B cell (primary cell): ENCODE data around the gene BANP.
"Not testable (repeated sequence)": the region's sequence is repeated elsewhere in the genome, so short reads cannot be mapped to it uniquely, and the experiment has no call there.

Experiments
- EZH2 ChIP-seq: IDR thresholded peaks from 2 replicates; pipeline ENCODE4 v1.6.1; 2012; ENCODE audit warnings: borderline replicate concordance, low read depth, mild to moderate bottlenecking, moderate library complexity, low read length; ENCODE audit not compliant: insufficient read depth, poor library complexity, severe bottlenecking
- TF ChIP-seq, protein P1 (sequence below): fragments of 200-600 bp; IDR thresholded peaks from one replicate; pipeline ENCODE4 v1.8.0; 2022; ENCODE audit warnings: antibody characterized with exemption, mild to moderate bottlenecking

- TF ChIP-seq, protein P1, sequence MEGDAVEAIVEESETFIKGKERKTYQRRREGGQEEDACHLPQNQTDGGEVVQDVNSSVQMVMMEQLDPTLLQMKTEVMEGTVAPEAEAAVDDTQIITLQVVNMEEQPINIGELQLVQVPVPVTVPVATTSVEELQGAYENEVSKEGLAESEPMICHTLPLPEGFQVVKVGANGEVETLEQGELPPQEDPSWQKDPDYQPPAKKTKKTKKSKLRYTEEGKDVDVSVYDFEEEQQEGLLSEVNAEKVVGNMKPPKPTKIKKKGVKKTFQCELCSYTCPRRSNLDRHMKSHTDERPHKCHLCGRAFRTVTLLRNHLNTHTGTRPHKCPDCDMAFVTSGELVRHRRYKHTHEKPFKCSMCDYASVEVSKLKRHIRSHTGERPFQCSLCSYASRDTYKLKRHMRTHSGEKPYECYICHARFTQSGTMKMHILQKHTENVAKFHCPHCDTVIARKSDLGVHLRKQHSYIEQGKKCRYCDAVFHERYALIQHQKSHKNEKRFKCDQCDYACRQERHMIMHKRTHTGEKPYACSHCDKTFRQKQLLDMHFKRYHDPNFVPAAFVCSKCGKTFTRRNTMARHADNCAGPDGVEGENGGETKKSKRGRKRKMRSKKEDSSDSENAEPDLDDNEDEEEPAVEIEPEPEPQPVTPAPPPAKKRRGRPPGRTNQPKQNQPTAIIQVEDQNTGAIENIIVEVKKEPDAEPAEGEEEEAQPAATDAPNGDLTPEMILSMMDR = not testable (repeated sequence)
- TF ChIP-seq EZH2 = not testable (repeated sequence)
Observed at GRCh38 chr16:88090377-88091175, 139.3 kb downstream of the BANP start.
